ENCODE data around the gene TMED4. TPM values are rescaled to one million over a fixed set of nuclear protein-coding genes. Genes with fewer than 3 reads are reported as not detected.
"Not testable (repeated sequence)": the region's sequence is repeated elsewhere in the genome, so short reads cannot be mapped to it uniquely, and the experiment has no call there.

The TMED4 gene
- total RNA-seq, 1 experiment from 2014 or later, result 115 TPM

DNA sequence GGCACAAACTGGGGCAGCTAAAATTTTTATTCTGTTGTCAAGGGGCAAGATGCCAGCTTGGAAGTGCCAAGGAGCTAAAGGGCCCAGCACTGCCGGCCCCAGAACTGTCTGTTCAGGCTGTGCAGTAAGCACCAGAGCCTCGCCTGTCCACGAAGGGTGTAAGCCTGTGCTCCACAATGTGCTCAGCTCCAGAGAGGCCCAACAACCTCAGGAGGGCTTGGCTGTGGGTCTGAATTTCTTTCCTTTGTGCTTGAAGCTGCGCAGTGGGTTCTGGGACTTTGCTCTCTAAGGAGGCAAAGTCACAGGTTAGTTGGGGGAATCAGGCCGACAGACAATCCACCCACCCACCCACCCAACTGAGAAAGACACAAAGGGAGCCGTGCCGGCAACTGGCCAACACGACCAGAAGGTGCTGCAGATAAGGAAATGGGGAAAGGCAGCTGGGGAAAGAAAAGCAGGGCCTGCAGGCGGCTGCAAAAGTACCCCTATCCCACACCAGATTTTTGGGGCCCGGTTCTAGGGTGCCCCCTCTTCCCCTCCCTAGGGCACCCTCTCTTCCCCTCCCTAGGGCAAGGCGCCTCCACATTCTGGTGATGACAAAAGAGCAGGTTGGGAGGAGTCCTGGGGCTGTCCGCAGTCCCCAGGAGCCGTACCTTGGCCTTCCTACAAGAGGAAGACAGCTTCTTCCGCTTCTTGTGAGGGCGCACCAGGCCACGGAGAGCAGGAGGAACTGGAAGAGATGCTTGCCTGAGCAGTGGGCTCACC, 16.1 kb downstream of the TMED4 start:
- H3K9me3 Mint-ChIP-seq (ENCODE audit: low read depth, unreplicated experiment), result no peaks in the 10 kb centered on the region
- intact Hi-C loops (cut with micrococcal nuclease; ENCODE audit: unreplicated experiment), result loop anchor here (1.0 to 5.0 kb wide), 2 partner anchors 25 to 219 kb away; partner anchors contain the start of gene NPC1L1
- no TSS peak for BruUV-seq (replicated peaks)
- H3K4me1 Mint-ChIP-seq (ENCODE audit: low read depth, unreplicated experiment), result peaks cover 32% of the 10 kb centered on the region
- CTCF ChIA-PET, result interaction anchor here (1.0 to 2.4 kb wide), 10 partner anchors 8 to 325 kb away, joined by 3 to 12 read pairs (median 7); partner anchors contain the start of genes DDX56, NPC1L1, NUDCD3 and TMED4
- H3K4me3 Mint-ChIP-seq (ENCODE audit: low read depth, unreplicated experiment), result no peak overlapping the region
- no peak for DNase-seq
- TF ChIP-seq, protein P1, sequence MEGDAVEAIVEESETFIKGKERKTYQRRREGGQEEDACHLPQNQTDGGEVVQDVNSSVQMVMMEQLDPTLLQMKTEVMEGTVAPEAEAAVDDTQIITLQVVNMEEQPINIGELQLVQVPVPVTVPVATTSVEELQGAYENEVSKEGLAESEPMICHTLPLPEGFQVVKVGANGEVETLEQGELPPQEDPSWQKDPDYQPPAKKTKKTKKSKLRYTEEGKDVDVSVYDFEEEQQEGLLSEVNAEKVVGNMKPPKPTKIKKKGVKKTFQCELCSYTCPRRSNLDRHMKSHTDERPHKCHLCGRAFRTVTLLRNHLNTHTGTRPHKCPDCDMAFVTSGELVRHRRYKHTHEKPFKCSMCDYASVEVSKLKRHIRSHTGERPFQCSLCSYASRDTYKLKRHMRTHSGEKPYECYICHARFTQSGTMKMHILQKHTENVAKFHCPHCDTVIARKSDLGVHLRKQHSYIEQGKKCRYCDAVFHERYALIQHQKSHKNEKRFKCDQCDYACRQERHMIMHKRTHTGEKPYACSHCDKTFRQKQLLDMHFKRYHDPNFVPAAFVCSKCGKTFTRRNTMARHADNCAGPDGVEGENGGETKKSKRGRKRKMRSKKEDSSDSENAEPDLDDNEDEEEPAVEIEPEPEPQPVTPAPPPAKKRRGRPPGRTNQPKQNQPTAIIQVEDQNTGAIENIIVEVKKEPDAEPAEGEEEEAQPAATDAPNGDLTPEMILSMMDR (IDR thresholded peaks at IDR 0.05; ENCODE audit: unreplicated experiment), result peak; percentile 11
- peaks cover 71% of the 10 kb centered on the region for H3K36me3 Mint-ChIP-seq (ENCODE audit: insufficient read depth, unreplicated experiment)
- no peaks in the 10 kb centered on the region for H3K27me3 Mint-ChIP-seq (ENCODE audit: unreplicated experiment)
- H3K27ac Mint-ChIP-seq (ENCODE audit: unreplicated experiment), result no peak overlapping the region

DNA sequence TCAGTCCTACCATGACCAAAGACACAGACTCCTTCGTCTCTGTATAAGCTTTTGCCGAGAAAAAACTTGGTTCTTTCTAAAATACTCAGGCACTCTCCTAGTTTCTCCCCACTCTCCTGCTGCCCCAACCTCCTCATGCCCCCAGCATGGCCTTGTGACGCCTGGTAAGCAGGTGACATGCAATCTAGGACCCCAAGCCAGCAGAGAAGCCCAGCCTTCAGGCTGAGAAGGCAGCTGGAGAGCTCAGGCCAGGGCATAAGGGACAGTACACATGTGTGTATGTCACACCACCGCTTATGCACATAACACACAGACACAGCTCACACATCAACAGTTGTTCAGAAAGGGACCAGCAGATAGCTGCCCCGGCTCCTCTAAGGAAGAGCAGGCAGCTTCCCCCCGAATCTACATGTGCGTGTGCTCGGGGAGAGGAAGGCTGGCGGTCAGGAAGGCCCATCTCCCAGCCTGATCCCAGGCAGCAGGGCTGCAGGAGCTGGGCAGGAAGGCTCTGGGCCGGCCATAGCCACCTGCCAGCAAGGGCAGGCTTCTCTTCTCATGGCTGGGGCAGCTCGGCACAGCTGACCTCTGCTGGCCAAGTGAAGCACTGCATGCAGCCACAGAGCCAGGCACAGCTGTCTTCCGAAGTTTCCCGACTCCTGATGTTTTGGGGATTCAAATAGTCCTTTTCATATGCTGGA, 16.8 kb downstream of the TMED4 start:
- Mint-ChIP-seq H3K27ac (ENCODE audit: unreplicated experiment) (peak overlapping the region; percentile 66), H3K9me3 (ENCODE audit: low read depth, unreplicated experiment) (no peaks in the 10 kb centered on the region), H3K4me3 (ENCODE audit: low read depth, unreplicated experiment) (no peak overlapping the region), H3K27me3 (ENCODE audit: unreplicated experiment) (no peaks in the 10 kb centered on the region), H3K4me1 (ENCODE audit: low read depth, unreplicated experiment) (peaks cover 32% of the 10 kb centered on the region), H3K36me3 (ENCODE audit: insufficient read depth, unreplicated experiment) (peaks cover 64% of the 10 kb centered on the region)
- BruUV-seq (replicated peaks), result no TSS peak
- intact Hi-C loops (cut with micrococcal nuclease; ENCODE audit: unreplicated experiment), result loop anchor here (1.0 to 5.0 kb wide), 2 partner anchors 24 to 218 kb away; partner anchors contain the start of gene NPC1L1
- TF ChIP-seq, protein P1 (IDR thresholded peaks at IDR 0.05; ENCODE audit: unreplicated experiment), result peak; percentile 99
- CTCF ChIA-PET, result interaction anchor here (0.5 to 2.4 kb wide), 12 partner anchors 9 to 324 kb away, joined by 3 to 12 read pairs (median 7); partner anchors contain the start of genes DDX56, NPC1L1, NUDCD3 and TMED4
- DNase-seq, result peak; percentile 88

DNA sequence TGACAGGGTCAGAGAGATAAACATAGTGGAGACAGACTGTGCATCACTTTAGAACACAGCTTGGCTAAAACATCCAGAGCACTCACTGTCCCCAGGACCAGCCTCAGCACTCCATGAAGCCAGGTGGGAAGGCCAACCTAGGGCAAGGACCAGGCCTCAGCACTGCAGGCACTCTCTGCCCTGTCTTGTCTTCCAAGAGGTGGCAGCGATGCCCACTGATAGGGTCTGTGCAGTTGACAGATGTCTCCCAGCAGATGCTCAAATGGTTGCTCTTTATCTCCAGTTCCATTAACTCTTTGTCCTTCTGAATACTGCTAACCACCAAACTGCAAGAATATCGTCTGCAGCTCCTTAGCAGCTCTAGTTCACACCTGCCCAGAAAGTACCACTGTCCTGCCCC, 17.4 kb downstream of the TMED4 start:
- H3K36me3 Mint-ChIP-seq (ENCODE audit: insufficient read depth, unreplicated experiment), result peaks cover 58% of the 10 kb centered on the region
- BruUV-seq (replicated peaks), result no TSS peak
- intact Hi-C loops (cut with micrococcal nuclease; ENCODE audit: unreplicated experiment), result loop anchor here (1.0 to 5.0 kb wide), 2 partner anchors 23 to 217 kb away; partner anchors contain the start of gene NPC1L1
- no peaks in the 10 kb centered on the region for H3K9me3 Mint-ChIP-seq (ENCODE audit: low read depth, unreplicated experiment)
- DNase-seq, result no peak
- no peaks in the 10 kb centered on the region for H3K27me3 Mint-ChIP-seq (ENCODE audit: unreplicated experiment)
- TF ChIP-seq, protein P1 (IDR thresholded peaks at IDR 0.05; ENCODE audit: unreplicated experiment), result no peak
- peak overlapping the region; percentile 66 for H3K27ac Mint-ChIP-seq (ENCODE audit: unreplicated experiment)
- peaks cover 32% of the 10 kb centered on the region for H3K4me1 Mint-ChIP-seq (ENCODE audit: low read depth, unreplicated experiment)
- CTCF ChIA-PET, result interaction anchor here (0.7 to 2.4 kb wide), 10 partner anchors 9 to 324 kb away, joined by 3 to 12 read pairs (median 7); partner anchors contain the start of genes DDX56, NPC1L1 and TMED4
- H3K4me3 Mint-ChIP-seq (ENCODE audit: low read depth, unreplicated experiment), result no peak overlapping the region

DNA sequence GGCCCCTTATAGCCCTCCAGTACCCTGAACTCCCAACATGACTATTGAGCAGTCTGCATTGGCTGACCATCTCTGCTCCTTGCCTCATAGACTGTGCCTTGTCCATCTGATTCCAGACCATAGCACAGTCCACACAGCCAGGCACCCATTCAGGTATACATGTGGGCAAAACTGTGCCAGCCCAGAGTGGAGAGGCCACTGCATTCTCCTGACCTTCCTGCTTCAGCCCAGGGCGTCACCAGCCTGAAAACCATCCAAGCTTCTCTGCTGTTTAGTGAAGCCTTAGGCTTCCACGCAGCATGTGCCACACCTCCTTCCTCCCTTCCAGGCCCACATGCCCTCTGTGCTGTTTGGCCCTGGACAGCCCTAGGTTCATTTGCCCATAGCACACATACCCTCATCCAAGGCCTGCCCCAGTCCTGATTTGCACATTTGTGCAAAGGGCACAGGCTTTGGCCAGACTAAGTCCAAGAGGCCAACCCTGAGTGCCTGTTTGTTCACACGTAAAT, 18.8 kb downstream of the TMED4 start:
- intact Hi-C loops (cut with micrococcal nuclease; ENCODE audit: unreplicated experiment), result loop anchor here (2.0 kb wide), 2 partner anchors 72 to 322 kb away; partner anchors contain the start of gene NUDCD3
- no TSS peak for BruUV-seq (replicated peaks)
- TF ChIP-seq, protein P1 (IDR thresholded peaks at IDR 0.05; ENCODE audit: unreplicated experiment), result no peak
- no peaks in the 10 kb centered on the region for H3K9me3 Mint-ChIP-seq (ENCODE audit: low read depth, unreplicated experiment)
- peak overlapping the region; percentile 16 for H3K4me3 Mint-ChIP-seq (ENCODE audit: low read depth, unreplicated experiment)
- no peak for DNase-seq
- H3K36me3 Mint-ChIP-seq (ENCODE audit: insufficient read depth, unreplicated experiment), result peaks cover 53% of the 10 kb centered on the region
- no peaks in the 10 kb centered on the region for H3K27me3 Mint-ChIP-seq (ENCODE audit: unreplicated experiment)
- peaks cover 32% of the 10 kb centered on the region for H3K4me1 Mint-ChIP-seq (ENCODE audit: low read depth, unreplicated experiment)
- CTCF ChIA-PET, result interaction anchor here (0.6 kb wide), 1 partner anchor 16 kb away, joined by 5 read pairs; no protein-coding TSS in a partner anchor
- peak overlapping the region; percentile 48 for H3K27ac Mint-ChIP-seq (ENCODE audit: unreplicated experiment)

DNA sequence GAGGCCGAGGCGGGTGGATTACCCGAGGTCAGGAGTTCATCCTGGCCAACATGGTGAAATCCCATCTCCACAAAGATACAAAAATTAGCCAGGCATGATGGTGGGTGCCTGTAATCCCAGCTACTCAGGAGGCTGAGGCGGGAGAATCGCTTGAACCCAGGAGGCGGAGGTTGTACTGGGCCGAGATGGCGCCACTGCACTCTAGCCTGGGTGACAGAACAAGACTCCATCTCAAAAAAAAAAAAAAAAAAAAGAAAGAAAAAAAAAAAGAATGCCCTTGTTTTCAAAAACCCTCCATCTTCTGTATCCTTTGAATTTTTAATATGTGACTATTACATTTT, 19.4 kb downstream of the TMED4 start:
- TSS peak; percentile 11 for BruUV-seq (replicated peaks)
- not testable (repeated sequence) for H3K27ac Mint-ChIP-seq (ENCODE audit: unreplicated experiment); H3K27me3 Mint-ChIP-seq (ENCODE audit: unreplicated experiment); H3K4me3 Mint-ChIP-seq (ENCODE audit: low read depth, unreplicated experiment); H3K9me3 Mint-ChIP-seq (ENCODE audit: low read depth, unreplicated experiment); DNase-seq
- intact Hi-C loops (cut with micrococcal nuclease; ENCODE audit: unreplicated experiment), result loop anchor here (2.0 kb wide), 2 partner anchors 72 to 322 kb away; partner anchors contain the start of gene NUDCD3
- Mint-ChIP-seq H3K36me3 (ENCODE audit: insufficient read depth, unreplicated experiment) (peaks cover 53% of the 10 kb centered on the region), H3K4me1 (ENCODE audit: low read depth, unreplicated experiment) (peaks cover 32% of the 10 kb centered on the region)
- CTCF ChIA-PET, result interaction anchor here (0.6 to 2.4 kb wide), 4 partner anchors 10 to 435 kb away, joined by 3 to 5 read pairs (median 5); no protein-coding TSS in a partner anchor
